Melanocyte of skin (primary cell): ENCODE data around the gene NVL. TPM values are rescaled to one million over a fixed set of nuclear protein-coding genes. Genes with fewer than 3 reads are reported as not detected.

Experiments
- small RNA-seq, 2 donors: library from RNA; depleted of rRNA; stranded (forward); fragments of <200 nt; gene quantifications; one replicate each; pipeline ENCODE3, GENCODE V24; 2012
- total RNA-seq, 2 donors: library from RNA; depleted of rRNA; stranded (reverse); fragments of >200 nt; gene quantifications; 2 replicates each; pipeline ENCODE4 v1.2.3, GENCODE V29; 2012

The NVL gene
- total RNA-seq, result 10 to 100 TPM; 18.6 to 31.6 TPM

DNA sequence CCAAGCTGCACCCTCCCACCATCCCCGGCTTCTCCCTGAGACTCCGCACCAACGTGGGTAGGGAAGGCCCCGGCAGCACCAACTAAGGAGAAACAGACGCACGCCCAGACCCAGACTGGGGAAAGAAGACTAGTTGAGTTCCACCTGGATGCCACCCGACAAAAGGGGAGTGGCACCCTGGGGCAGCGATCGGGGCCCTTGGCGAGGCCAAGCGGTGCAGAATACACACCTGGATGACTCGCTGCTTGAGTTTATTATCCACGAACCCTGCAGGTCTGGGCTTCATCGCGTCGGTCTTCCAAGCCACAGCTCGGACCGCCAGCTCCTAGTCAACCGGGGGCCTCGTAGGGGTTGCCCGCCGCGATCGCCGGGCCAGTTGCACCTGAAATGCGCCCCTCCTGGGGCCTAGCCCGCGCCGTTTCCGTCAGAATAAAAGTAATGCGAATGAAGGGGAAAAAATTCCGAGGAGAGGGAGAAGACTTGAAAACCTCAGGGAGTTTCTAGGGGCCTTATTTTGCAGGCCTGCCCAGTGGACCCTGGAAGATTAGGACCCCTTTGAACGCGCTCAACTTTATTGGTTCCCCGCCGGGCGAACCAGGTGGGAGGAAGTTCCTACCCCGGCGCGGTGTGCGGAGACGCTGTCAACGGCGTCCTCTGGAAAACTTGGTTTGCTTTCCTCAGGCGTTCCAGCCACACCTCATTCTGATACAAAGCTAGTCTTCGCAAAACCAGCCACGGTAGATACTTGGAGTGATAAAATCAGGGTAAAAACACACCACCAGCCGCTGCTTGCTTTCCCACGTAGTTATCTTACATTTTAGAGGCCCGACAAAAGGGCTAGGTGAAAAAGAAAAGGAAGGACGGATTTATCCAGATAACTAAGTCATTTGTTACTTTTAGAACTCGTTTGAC, at the start of gene NVL:
Gene NVL, minus strand, starts transcription at position 331 of the 912 bp plus-strand sequence. Its CDS starts 45 bp downstream, at position 286.

GRCh38 chr1:224356685-224357625, 27.0 kb upstream of the NVL start, which contains the start of gene CNIH4:
Gene CNIH4, plus strand, starts transcription at chr1:224356879. Its CDS starts 46 bp downstream, at chr1:224356925.

DNA sequence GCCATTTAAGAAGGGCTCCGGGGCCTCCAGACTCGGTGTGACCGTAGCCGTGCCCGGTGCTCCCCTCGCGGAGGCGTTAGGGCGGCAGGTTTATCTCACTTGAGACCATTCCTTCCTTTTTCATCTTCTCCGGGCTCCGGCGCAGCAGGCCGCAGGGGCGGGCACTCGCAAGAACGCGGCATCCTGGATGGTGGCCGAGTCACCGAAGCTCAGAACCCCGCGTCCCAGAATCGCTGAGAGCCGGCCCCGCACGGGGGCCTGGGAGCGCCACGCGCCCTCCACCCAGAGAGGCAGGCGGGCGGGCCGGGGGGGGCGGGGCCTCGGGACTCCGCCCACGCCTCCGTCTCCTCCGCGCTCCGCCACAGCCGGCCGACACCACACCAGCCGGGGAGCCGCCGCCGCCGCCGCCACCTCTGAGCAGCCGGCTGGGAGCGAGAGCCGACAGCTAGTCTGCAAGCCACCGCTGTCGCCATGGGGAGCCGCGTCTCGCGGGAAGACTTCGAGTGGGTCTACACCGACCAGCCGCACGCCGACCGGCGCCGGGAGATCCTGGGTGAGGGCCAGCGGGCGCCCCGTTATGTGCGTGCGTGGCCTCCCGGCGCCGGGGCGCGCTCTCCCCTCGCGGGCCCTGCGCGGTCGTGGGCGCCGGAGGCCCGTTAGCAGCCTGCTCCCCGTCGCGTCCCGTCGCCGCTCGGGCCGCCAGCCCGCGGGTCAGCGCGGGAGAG, 146.9 kb downstream of the NVL start, which contains the start of gene DEGS1:
Gene DEGS1, plus strand, starts transcription at position 375 of the 725 bp plus-strand sequence. Its CDS starts 97 bp downstream, at position 472.

Small RNAs within 50 kb of the gene (small RNA-seq; reads per million reads assigned to genes)
- 0 to 0.12 reads per million in 2 donors for gene MIR320B2
- 0.04 to 0.06 reads per million in 2 donors for gene RF00139
- 0 to 0.13 reads per million in 2 donors for gene RNU6-1008P

Other genes starting within 250 kb of the NVL start
- gene FBXO28, start 216.1 kb downstream of the NVL start, total RNA-seq, result 10 to 100 TPM; 30.6 to 35.3 TPM
- gene DEGS1, start 146.9 kb downstream of the NVL start, total RNA-seq, result 10 to 100 TPM; 84.0 to 99.6 TPM
- gene CNIH4, start 26.7 kb upstream of the NVL start, total RNA-seq, result 10 to 100 TPM; 44.4 to 87.6 TPM
- 10 to 100 TPM; 46.8 to 64.6 TPM for gene WDR26, start 104.6 kb upstream of the NVL start, total RNA-seq